Small intestine (tissue), 7 donors: ENCODE measurements around the gene ACTRT2. TPM values are rescaled to one million over a fixed set of nuclear protein-coding genes. Genes with fewer than 3 reads are reported as not detected.

Experiments used
- DNase-seq, 2 donors: peaks; one replicate each; pipeline versions ENCODE4 v3.0.0 to v3.0.0-alpha.2; 2013
- FAIRE-seq: peaks from 2 replicates; lab custom pipeline; 2012; peaks lifted over from hg19 to GRCh38; lab: Jason Lieb, UNC
- H3K27ac ChIP-seq, 3 donors: one replicate each; pipeline ENCODE4 v1.5.1; 2013; ENCODE audit warnings: low read length in 2 of 3, mild to moderate bottlenecking in 2 of 3, control low read depth in 1 of 3, inconsistent platforms in 1 of 3, low read depth in 1 of 3, moderate library complexity in 1 of 3
- H3K27me3 ChIP-seq, 3 donors: one replicate each; pipeline ENCODE4 v1.6.1; 2013; ENCODE audit warnings: low read length in 3 of 3, inconsistent platforms in 1 of 3; ENCODE audit not compliant: control insufficient read depth in 3 of 3, insufficient read depth in 3 of 3
- H3K36me3 ChIP-seq, 3 donors: one replicate each; pipeline ENCODE4 v1.6.1; 2013; ENCODE audit warnings: low read length in 3 of 3, inconsistent platforms in 1 of 3, low read depth in 1 of 3, mild to moderate bottlenecking in 1 of 3, moderate library complexity in 1 of 3; ENCODE audit not compliant: control insufficient read depth in 3 of 3, insufficient read depth in 2 of 3
- H3K4me1 ChIP-seq, 3 donors: one replicate each; pipeline ENCODE4 v1.6.1; 2013; ENCODE audit warnings: low read length in 2 of 3, inconsistent platforms in 1 of 3, low read depth in 1 of 3, mild to moderate bottlenecking in 1 of 3, moderate library complexity in 1 of 3; ENCODE audit not compliant: control insufficient read depth in 3 of 3, insufficient read depth in 2 of 3
- H3K4me3 ChIP-seq, 3 donors: one replicate each; pipeline ENCODE4 v1.5.1; 2013; ENCODE audit warnings: low read length in 3 of 3, control low read depth in 1 of 3, inconsistent platforms in 1 of 3, low read depth in 1 of 3, mild to moderate bottlenecking in 1 of 3, moderate library complexity in 1 of 3
- H3K9me3 ChIP-seq, 2 donors: one replicate each; pipeline ENCODE4 v1.6.1; 2013; ENCODE audit warnings: low read depth in 1 of 2, low read length in 1 of 2; ENCODE audit not compliant: control insufficient read depth in 2 of 2, insufficient read depth in 1 of 2
- WGBS, 3 donors: extraction: QIAGEN DNeasy Blood & Tissue Kit; methylation state at CpG; one replicate each; pipeline ENCODE4 v1.1.7; 2013; 5-methylcytosine and 5-hydroxymethylcytosine counted together
- polyA plus RNA-seq, 4 donors: library from polyadenylated mRNA; stranded (reverse) in 3 of 4; unstranded in 1 of 4; fragments of 200-250 nt in 3 of 4; fragments of 120-200 nt in 1 of 4; gene quantifications; one replicate each; pipeline versions ENCODE4 v1.2.1 to v1.2.3, GENCODE V29; 2013
- donor health status: healthy with polysubstance abuse.
- donor health status: control.
- donor health status: control.
- donor health status: Bipolar disorder and iron deficiency.
- donor health status: healthy.

The ACTRT2 gene
- polyA plus RNA-seq, 4 donors: not detected

- H3K36me3 ChIP-seq: no peaks in the 10 kb centered on the region
- no peak overlapping the region for H3K4me3 ChIP-seq
- DNase-seq: peak; percentile 46 to 73
- peaks cover 0 to 13% of the 10 kb centered on the region in 2 donors for H3K9me3 ChIP-seq
- WGBS, 3 donors: 27% methylated on average over 43 to 44 of the region's 44 CpGs
- peaks cover 0 to 3% (median 0%) of the 10 kb centered on the region in 3 donors for H3K4me1 ChIP-seq
- FAIRE-seq: no peak
- peaks cover 0 to 4% (median 0%) of the 10 kb centered on the region in 3 donors for H3K27me3 ChIP-seq
- H3K27ac ChIP-seq: no peak overlapping the region
These were observed 8.6 kb upstream of the ACTRT2 start for GRCh38 chr1:3012456-3013291.

GRCh38 chr1:3013371-3014049 lies 7.8 kb upstream of the ACTRT2 start:
- peaks cover 0 to 8% of the 10 kb centered on the region in 2 donors for H3K9me3 ChIP-seq
- 85 to 92% (median 90%) methylated on average over 15 of the region's 15 CpGs for WGBS, 3 donors
- FAIRE-seq (no peak), DNase-seq (no peak)
- peaks cover 0 to 6% (median 0%) of the 10 kb centered on the region in 3 donors for H3K4me1 ChIP-seq
- H3K4me3 ChIP-seq: no peak overlapping the region
- H3K36me3 ChIP-seq: no peaks in the 10 kb centered on the region
- H3K27me3 ChIP-seq: peaks cover 0 to 2% (median 0%) of the 10 kb centered on the region in 3 donors
- H3K27ac ChIP-seq: no peak overlapping the region

- Histone ChIP-seq H3K36me3 (no peaks in the 10 kb centered on the region), H3K27me3 (peaks cover 0 to 2% (median 0%) of the 10 kb centered on the region in 3 donors), H3K4me1 (peaks cover 0 to 6% (median 0%) of the 10 kb centered on the region in 3 donors), H3K27ac (no peak overlapping the region), H3K9me3 (peaks cover 0 to 2% of the 10 kb centered on the region in 2 donors), H3K4me3 (no peak overlapping the region)
- no peak for DNase-seq
- WGBS, 3 donors: 81 to 90% (median 84%) methylated on average over 10 of the region's 10 CpGs
- FAIRE-seq: no peak
These were observed 7.2 kb upstream of the ACTRT2 start for GRCh38 chr1:3014050-3014440.

- Histone ChIP-seq H3K9me3 (no peaks in the 10 kb centered on the region), H3K27ac (no peak overlapping the region), H3K36me3 (no peaks in the 10 kb centered on the region), H3K4me1 (peaks cover 0 to 6% (median 0%) of the 10 kb centered on the region in 3 donors), H3K4me3 (no peak overlapping the region), H3K27me3 (no peaks in the 10 kb centered on the region)
- WGBS, 3 donors: 78 to 86% (median 84%) methylated on average over 26 of the region's 26 CpGs
- FAIRE-seq (no peak), DNase-seq (no peak)
These were observed 6.6 kb upstream of the ACTRT2 start for GRCh38 chr1:3014443-3015268.

GRCh38 chr1:3015269-3015635 lies 6.0 kb upstream of the ACTRT2 start:
- no peaks in the 10 kb centered on the region for H3K9me3 ChIP-seq
- 83 to 85% (median 83%) methylated on average over 10 of the region's 10 CpGs for WGBS, 3 donors

GRCh38 chr1:3015744-3016143 lies 5.5 kb upstream of the ACTRT2 start:
- WGBS, 3 donors: 80 to 93% (median 84%) methylated on average over 5 of the region's 5 CpGs
- Histone ChIP-seq H3K36me3 (no peaks in the 10 kb centered on the region), H3K27me3 (no peaks in the 10 kb centered on the region), H3K4me3 (no peak overlapping the region), H3K4me1 (peaks cover 0 to 6% (median 0%) of the 10 kb centered on the region in 3 donors), H3K9me3 (no peaks in the 10 kb centered on the region), H3K27ac (no peak overlapping the region)
- no peak for FAIRE-seq
- no peak for DNase-seq

More at GRCh38 chr1:3015269-3015635, 6.0 kb upstream of the ACTRT2 start:
- Histone ChIP-seq H3K4me1 (peaks cover 0 to 6% (median 0%) of the 10 kb centered on the region in 3 donors), H3K36me3 (no peaks in the 10 kb centered on the region), H3K4me3 (no peak overlapping the region), H3K27ac (no peak overlapping the region), H3K27me3 (no peaks in the 10 kb centered on the region)
- FAIRE-seq (no peak), DNase-seq (no peak)

GRCh38 chr1:3016641-3017439 lies 4.4 kb upstream of the ACTRT2 start:
- FAIRE-seq (no peak), DNase-seq (no peak)

More at GRCh38 chr1:3016641-3017439, 4.4 kb upstream of the ACTRT2 start:
- no peaks in the 10 kb centered on the region for H3K36me3 ChIP-seq
- no peaks in the 10 kb centered on the region for H3K9me3 ChIP-seq
- no peak overlapping the region for H3K4me3 ChIP-seq
- no peak overlapping the region for H3K27ac ChIP-seq
- WGBS, 3 donors: 51 to 72% (median 55%) methylated on average over 22 of the region's 22 CpGs
- no peaks in the 10 kb centered on the region for H3K27me3 ChIP-seq
- peaks cover 0 to 6% (median 0%) of the 10 kb centered on the region in 3 donors for H3K4me1 ChIP-seq
